Measurements from ENCODE around the gene ECHDC3. TPM values are rescaled to one million over a fixed set of nuclear protein-coding genes. Genes with fewer than 3 reads are reported as not detected.

ECHDC3 gene
- polyA plus RNA-seq, 2 of the 4 experiments (the other 2 are of a cell fraction) = 6.0 to 6.1 TPM

GRCh38 chr10:11789956-11790355 is 47.8 kb downstream of the ECHDC3 start:
- Histone ChIP-seq H3K9me3 (no peaks in the 10 kb centered on the region), H3K4me1 (peaks cover 17% of the 10 kb centered on the region), H3K4me3 (no peak overlapping the region), H3K4me2 (no peak overlapping the region), H3K27ac (no peak overlapping the region)
- TF ChIP-seq HDAC2 (IDR thresholded peaks at IDR 0.05) (no peak), CHD4 (IDR thresholded peaks at IDR 0.05; ENCODE audit: borderline replicate concordance) (no peak), RARB (CRISPR knock-in tag; IDR thresholded peaks at IDR 0.05) (no peak), CBX2 (IDR thresholded peaks at IDR 0.05; ENCODE audit: borderline replicate concordance, low read depth) (no peak), TP53 (CRISPR knock-in tag; IDR thresholded peaks at IDR 0.05) (no peak), E2F6 (IDR thresholded peaks at IDR 0.05; ENCODE audit: borderline replicate concordance, low read depth) (no peak), ZFP36 (IDR thresholded peaks at IDR 0.05; ENCODE audit: borderline replicate concordance, partially characterized antibody) (no peak), RNF2 (IDR thresholded peaks at IDR 0.05; ENCODE audit: borderline replicate concordance, low read depth) (no peak), ZSCAN20 (CRISPR knock-in tag; IDR thresholded peaks at IDR 0.05) (no peak), RAD21 (conservative IDR thresholded peaks at IDR 0.05 in 1 of 2, IDR thresholded peaks at IDR 0.05 in 1 of 2) (no peak), NR3C1 (IDR thresholded peaks at IDR 0.05) (no peak), RCOR1 (IDR thresholded peaks at IDR 0.05; ENCODE audit: low read depth, low read length) (no peak), HOXA7 (CRISPR knock-in tag; IDR thresholded peaks at IDR 0.05) (no peak), ATOH8 (CRISPR knock-in tag; IDR thresholded peaks at IDR 0.05; ENCODE audit: low read depth) (no peak)
- TF ChIP-seq, protein P1, sequence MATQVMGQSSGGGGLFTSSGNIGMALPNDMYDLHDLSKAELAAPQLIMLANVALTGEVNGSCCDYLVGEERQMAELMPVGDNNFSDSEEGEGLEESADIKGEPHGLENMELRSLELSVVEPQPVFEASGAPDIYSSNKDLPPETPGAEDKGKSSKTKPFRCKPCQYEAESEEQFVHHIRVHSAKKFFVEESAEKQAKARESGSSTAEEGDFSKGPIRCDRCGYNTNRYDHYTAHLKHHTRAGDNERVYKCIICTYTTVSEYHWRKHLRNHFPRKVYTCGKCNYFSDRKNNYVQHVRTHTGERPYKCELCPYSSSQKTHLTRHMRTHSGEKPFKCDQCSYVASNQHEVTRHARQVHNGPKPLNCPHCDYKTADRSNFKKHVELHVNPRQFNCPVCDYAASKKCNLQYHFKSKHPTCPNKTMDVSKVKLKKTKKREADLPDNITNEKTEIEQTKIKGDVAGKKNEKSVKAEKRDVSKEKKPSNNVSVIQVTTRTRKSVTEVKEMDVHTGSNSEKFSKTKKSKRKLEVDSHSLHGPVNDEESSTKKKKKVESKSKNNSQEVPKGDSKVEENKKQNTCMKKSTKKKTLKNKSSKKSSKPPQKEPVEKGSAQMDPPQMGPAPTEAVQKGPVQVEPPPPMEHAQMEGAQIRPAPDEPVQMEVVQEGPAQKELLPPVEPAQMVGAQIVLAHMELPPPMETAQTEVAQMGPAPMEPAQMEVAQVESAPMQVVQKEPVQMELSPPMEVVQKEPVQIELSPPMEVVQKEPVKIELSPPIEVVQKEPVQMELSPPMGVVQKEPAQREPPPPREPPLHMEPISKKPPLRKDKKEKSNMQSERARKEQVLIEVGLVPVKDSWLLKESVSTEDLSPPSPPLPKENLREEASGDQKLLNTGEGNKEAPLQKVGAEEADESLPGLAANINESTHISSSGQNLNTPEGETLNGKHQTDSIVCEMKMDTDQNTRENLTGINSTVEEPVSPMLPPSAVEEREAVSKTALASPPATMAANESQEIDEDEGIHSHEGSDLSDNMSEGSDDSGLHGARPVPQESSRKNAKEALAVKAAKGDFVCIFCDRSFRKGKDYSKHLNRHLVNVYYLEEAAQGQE (IDR thresholded peaks at IDR 0.05) = no peak
- TF ChIP-seq, protein P2, sequence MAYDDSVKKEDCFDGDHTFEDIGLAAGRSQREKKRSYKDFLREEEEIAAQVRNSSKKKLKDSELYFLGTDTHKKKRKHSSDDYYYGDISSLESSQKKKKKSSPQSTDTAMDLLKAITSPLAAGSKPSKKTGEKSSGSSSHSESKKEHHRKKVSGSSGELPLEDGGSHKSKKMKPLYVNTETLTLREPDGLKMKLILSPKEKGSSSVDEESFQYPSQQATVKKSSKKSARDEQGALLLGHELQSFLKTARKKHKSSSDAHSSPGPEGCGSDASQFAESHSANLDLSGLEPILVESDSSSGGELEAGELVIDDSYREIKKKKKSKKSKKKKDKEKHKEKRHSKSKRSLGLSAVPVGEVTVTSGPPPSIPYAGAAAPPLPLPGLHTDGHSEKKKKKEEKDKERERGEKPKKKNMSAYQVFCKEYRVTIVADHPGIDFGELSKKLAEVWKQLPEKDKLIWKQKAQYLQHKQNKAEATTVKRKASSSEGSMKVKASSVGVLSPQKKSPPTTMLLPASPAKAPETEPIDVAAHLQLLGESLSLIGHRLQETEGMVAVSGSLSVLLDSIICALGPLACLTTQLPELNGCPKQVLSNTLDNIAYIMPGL (CRISPR knock-in tag; IDR thresholded peaks at IDR 0.05; ENCODE audit: borderline replicate concordance) = no peak
- TF ChIP-seq, protein P3, sequence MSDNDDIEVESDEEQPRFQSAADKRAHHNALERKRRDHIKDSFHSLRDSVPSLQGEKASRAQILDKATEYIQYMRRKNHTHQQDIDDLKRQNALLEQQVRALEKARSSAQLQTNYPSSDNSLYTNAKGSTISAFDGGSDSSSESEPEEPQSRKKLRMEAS (IDR thresholded peaks at IDR 0.05) = no peak
- ATAC-seq (no peak), FAIRE-seq (no peak), DNase-seq (ENCODE audit: low read depth in 1 of 2, low spot score in 1 of 2) (no peak)
- POLR2A ChIA-PET = no interaction called here
- WGBS (ENCODE audit: missing lambda C conversion rate) = 86% methylated on average over 8 of the region's 8 CpGs
- CTCF ChIA-PET = interaction anchor here (0.9 to 9.1 kb wide), 6 partner anchors 9 to 196 kb away, joined by 3 to 79 read pairs (median 34); partner anchors contain the start of gene PROSER2

DNA sequence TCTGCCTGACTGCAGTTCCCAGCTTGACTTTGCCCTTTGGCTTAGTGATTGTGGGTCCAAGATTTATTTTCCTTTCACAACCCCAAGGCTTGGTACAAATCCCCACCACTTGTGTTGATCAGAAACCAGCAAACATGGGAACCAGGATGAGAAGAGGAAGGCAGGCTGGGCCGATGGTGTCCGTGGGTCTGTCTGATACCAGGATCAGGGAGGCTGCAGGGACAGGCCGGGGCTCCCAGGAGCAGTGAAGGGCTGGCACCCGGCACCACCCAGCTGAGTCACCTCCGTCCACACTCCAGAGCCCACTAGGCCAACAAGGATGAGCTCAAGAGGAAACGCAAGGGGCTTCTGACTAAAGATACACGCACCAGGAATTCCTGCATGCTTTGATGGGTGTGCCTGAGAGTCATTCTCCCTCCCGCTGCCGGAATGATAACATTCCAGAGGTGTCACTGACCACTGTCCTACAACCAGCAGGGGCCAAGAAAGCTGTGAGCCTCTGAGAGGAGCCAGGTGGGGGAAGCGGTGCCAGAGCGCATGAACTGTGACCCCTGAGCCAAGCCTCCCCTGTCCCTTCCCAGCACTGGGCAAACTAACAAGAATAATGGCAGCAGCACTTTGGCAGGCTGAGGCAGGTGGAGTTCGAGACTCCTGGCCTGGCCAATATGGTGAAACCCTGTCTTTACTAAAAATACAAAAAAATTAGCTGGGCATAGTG is 51.7 kb downstream of the ECHDC3 start:
- peak; percentile 94 to 95 for DNase-seq (ENCODE audit: low read depth in 1 of 2, low spot score in 1 of 2)
- POLR2A ChIA-PET = interaction anchor here (0.5 to 1.4 kb wide), 4 partner anchors 24 to 187 kb away, joined by 3 to 7 read pairs (median 4); no protein-coding TSS in a partner anchor
- no peaks in the 10 kb centered on the region for H3K9me3 ChIP-seq
- FAIRE-seq = no peak
- CTCF ChIA-PET = interaction anchor here (0.6 to 9.1 kb wide), 16 partner anchors 8 to 195 kb away, joined by 3 to 79 read pairs (median 5); partner anchors contain the start of gene PROSER2
- H3K4me2 ChIP-seq = peak overlapping the region; percentile 64
- H3K27ac ChIP-seq = peak overlapping the region; percentile 80 to 86
- WGBS (ENCODE audit: missing lambda C conversion rate) = 8% methylated on average over 8 of the region's 12 CpGs
- ATAC-seq = peak; percentile 96
- peaks cover 30% of the 10 kb centered on the region for H3K4me1 ChIP-seq
- 0 out of 3 replicates have a peak overlapping the region, but pooled peaks have one; percentile 9 for H3K4me3 ChIP-seq
- TF ChIP-seq KDM1A (IDR thresholded peaks at IDR 0.05; ENCODE audit: low read depth) (no peak), PHF8 (IDR thresholded peaks at IDR 0.05; ENCODE audit: borderline replicate concordance, low read depth) (no peak), BHLHE40 (IDR thresholded peaks at IDR 0.05; ENCODE audit: low read depth, low read length) (no peak), CHD4 (IDR thresholded peaks at IDR 0.05; ENCODE audit: borderline replicate concordance) (no peak), MYC (IDR thresholded peaks at IDR 0.05; ENCODE audit: borderline replicate concordance, low read length) (no peak), RCOR1 (IDR thresholded peaks at IDR 0.05; ENCODE audit: low read depth, low read length) (no peak), ATOH8 (CRISPR knock-in tag; IDR thresholded peaks at IDR 0.05; ENCODE audit: low read depth) (0 out of 2 replicates have a peak, but pooled peaks have one; percentile 6), HDAC2 (IDR thresholded peaks at IDR 0.05) (no peak)
- TF ChIP-seq, protein P4, sequence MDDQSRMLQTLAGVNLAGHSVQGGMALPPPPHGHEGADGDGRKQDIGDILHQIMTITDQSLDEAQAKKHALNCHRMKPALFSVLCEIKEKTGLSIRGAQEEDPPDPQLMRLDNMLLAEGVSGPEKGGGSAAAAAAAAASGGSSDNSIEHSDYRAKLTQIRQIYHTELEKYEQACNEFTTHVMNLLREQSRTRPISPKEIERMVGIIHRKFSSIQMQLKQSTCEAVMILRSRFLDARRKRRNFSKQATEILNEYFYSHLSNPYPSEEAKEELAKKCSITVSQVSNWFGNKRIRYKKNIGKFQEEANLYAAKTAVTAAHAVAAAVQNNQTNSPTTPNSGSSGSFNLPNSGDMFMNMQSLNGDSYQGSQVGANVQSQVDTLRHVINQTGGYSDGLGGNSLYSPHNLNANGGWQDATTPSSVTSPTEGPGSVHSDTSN (IDR thresholded peaks at IDR 0.05) = no peak
- TF ChIP-seq, protein P5, sequence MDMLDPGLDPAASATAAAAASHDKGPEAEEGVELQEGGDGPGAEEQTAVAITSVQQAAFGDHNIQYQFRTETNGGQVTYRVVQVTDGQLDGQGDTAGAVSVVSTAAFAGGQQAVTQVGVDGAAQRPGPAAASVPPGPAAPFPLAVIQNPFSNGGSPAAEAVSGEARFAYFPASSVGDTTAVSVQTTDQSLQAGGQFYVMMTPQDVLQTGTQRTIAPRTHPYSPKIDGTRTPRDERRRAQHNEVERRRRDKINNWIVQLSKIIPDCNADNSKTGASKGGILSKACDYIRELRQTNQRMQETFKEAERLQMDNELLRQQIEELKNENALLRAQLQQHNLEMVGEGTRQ (IDR thresholded peaks at IDR 0.05) = no peak
